ENCODE measurements around the gene PCNX1.
A peak's percentile ranks its signal among the peaks of the same experiment; 100 is the strongest.
"Not testable (repeated sequence)": the region's sequence is repeated elsewhere in the genome, so short reads cannot be mapped to it uniquely, and the experiment has no call there.

Gene PCNX1

GRCh38 chr14:70972107-70972976 lies 65.1 kb downstream of the PCNX1 start:
- peak; percentile 70 for DNase-seq

GRCh38 chr14:70976591-70976990 lies 69.3 kb downstream of the PCNX1 start:
- DNase-seq, result no peak

- DNase-seq, result no peak
Observed at GRCh38 chr14:70981000-70981952, 74.0 kb downstream of the PCNX1 start.

- no peak for DNase-seq
Observed at GRCh38 chr14:70982200-70982599, 74.9 kb downstream of the PCNX1 start.

- no peak for DNase-seq
Observed at GRCh38 chr14:70987041-70987440, 79.8 kb downstream of the PCNX1 start.

GRCh38 chr14:70988452-70988851 lies 81.2 kb downstream of the PCNX1 start:
- DNase-seq, result no peak

GRCh38 chr14:70993931-70994330 lies 86.7 kb downstream of the PCNX1 start:
- DNase-seq, result no peak

- no peak for DNase-seq
Observed at GRCh38 chr14:70995211-70995610, 88.0 kb downstream of the PCNX1 start.

- no peak for DNase-seq
Observed at GRCh38 chr14:70995671-70996070, 88.4 kb downstream of the PCNX1 start.

- DNase-seq, result no peak
Observed at GRCh38 chr14:70999117-70999516, 91.9 kb downstream of the PCNX1 start.

GRCh38 chr14:71000091-71000490 lies 92.8 kb downstream of the PCNX1 start:
- no peak for DNase-seq

GRCh38 chr14:71001742-71002141 lies 94.5 kb downstream of the PCNX1 start:
- no peak for DNase-seq

GRCh38 chr14:71003156-71003555 lies 95.9 kb downstream of the PCNX1 start:
- DNase-seq, result no peak

- DNase-seq, result no peak
Observed at GRCh38 chr14:71004481-71004880, 97.2 kb downstream of the PCNX1 start.

GRCh38 chr14:71005076-71005475 lies 97.8 kb downstream of the PCNX1 start:
- no peak for DNase-seq

- DNase-seq, result no peak
Observed at GRCh38 chr14:71006200-71006563, 98.9 kb downstream of the PCNX1 start.

GRCh38 chr14:71011479-71011878 lies 104.2 kb downstream of the PCNX1 start:
- no peak for DNase-seq

GRCh38 chr14:71012888-71013287 lies 105.6 kb downstream of the PCNX1 start:
- DNase-seq, result no peak

- DNase-seq, result no peak
Observed at GRCh38 chr14:71013551-71014192, 106.4 kb downstream of the PCNX1 start.

- not testable (repeated sequence) for DNase-seq
Observed at GRCh38 chr14:71019917-71020316, 112.7 kb downstream of the PCNX1 start.

- no peak for DNase-seq
Observed at GRCh38 chr14:71021347-71022011, 114.2 kb downstream of the PCNX1 start.

GRCh38 chr14:71022012-71022869 lies 115.0 kb downstream of the PCNX1 start:
- DNase-seq, result no peak
